ENCODE results near the gene SOHLH1.

SOHLH1 gene

GRCh38 chr9:135683401-135684034 lies 15.8 kb downstream of the SOHLH1 start:
- no peak for TF ChIP-seq CTCF (IDR thresholded peaks at IDR 0.05)
- no peak overlapping the region for H3K27ac ChIP-seq
- H3K4me3 ChIP-seq: no peak overlapping the region
- no peak for DNase-seq (ENCODE audit: low spot score)

DNA sequence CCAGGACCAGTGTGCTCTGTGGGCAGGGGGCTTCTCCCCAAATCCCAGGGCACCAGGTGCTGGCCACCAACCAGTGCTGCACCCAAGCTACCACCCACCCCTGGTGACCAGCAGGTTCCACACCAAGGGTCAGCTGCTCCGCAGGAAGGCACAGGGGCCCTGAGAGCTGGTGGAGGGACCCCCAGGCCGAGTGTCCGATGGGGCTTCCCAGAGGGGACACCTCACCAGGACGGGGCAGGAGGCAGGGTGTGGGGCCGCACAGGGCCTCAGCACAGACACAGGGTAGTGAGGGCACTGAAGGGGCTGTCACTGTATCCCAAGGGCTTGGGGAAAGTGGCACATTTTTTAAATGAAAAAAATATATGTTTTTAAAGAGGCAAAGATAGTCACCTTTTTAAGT lies 18.1 kb downstream of the SOHLH1 start:
- Histone ChIP-seq H3K27ac (no peak overlapping the region), H3K4me3 (no peak overlapping the region)
- TF ChIP-seq CTCF (IDR thresholded peaks at IDR 0.05): no peak
- no peak for DNase-seq (ENCODE audit: low spot score)

DNA sequence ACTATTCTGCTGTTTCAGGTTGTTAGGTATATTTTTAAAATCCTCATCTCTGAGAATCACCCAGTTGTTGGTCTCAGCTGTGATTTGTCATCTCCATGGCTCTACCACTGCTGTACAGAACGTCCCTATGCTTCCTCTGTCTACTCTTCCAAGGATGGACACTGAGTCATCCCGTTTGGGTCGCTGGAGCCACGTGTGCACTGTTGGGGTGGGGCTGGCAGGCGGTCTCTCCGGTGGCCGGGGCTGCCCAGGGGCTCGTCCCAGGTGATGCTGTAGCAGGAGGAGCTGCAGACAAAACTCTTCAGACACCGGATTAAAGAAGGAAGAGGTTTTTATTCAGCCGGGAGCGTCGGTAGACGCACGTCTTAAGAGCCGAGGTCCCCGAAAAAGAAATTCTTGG lies 19.2 kb downstream of the SOHLH1 start:
- DNase-seq (ENCODE audit: low spot score): no peak

GRCh38 chr9:135678236-135679017 lies 20.9 kb downstream of the SOHLH1 start:
- no peak for TF ChIP-seq CTCF (IDR thresholded peaks at IDR 0.05)
- no peak overlapping the region for H3K4me3 ChIP-seq
- DNase-seq (ENCODE audit: low spot score): no peak
- no peak overlapping the region for H3K27ac ChIP-seq

More for the DNA sequence above, 19.2 kb downstream of the SOHLH1 start:
- TF ChIP-seq CTCF (IDR thresholded peaks at IDR 0.05): no peak
- no peak overlapping the region for H3K4me3 ChIP-seq
- no peak overlapping the region for H3K27ac ChIP-seq

DNA sequence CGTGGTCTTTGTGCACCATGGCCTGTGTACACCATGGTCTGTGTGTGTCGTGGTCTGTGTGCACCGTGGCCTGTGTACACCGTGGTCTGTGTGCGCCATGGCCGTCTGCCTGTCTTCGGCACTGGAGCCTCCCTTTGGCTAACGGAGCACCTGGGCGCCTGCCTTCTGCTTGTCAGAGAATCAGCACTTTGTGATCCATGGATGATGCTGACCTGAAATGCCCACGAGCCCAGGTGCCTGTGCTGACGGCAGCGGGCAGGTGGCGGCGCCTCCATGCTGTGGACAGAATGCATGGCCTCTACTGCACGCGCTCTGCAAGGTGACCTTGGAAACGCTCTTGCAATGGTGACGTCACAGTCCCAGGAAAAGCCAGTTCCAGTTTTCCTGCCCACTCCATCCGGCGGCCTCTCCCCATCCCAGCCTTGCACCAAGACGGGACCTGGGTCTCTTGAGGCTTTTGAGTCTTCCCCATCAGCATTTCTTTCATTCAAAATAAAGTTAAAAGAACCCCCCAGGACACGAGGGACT lies 21.6 kb downstream of the SOHLH1 start:
- Histone ChIP-seq H3K4me3 (no peak overlapping the region), H3K27ac (no peak overlapping the region)
- no peak for DNase-seq (ENCODE audit: low spot score)
- TF ChIP-seq CTCF (IDR thresholded peaks at IDR 0.05): no peak

DNA sequence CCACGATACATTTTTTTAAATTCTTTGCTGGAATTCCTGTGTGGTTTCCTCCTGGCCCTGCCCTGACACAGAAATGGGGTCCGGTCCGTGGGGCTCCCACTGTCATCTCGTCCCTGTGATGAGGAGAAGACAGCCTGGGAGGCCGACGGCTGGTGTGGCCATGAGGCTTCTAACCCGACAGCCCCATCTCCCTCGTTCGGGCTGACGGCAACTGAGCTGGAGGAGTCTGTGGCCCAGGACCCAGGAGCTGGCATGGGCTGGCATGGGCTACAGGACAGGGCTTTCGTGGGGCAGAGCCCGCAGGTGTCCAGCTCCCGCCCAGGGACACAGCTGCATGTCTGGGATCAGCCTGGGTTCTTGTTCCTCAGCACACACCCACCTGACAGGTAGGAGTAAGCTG lies 22.4 kb downstream of the SOHLH1 start:
- Histone ChIP-seq H3K4me3 (no peak overlapping the region), H3K27ac (no peak overlapping the region)
- no peak for DNase-seq (ENCODE audit: low spot score)
- TF ChIP-seq CTCF (IDR thresholded peaks at IDR 0.05): no peak

DNA sequence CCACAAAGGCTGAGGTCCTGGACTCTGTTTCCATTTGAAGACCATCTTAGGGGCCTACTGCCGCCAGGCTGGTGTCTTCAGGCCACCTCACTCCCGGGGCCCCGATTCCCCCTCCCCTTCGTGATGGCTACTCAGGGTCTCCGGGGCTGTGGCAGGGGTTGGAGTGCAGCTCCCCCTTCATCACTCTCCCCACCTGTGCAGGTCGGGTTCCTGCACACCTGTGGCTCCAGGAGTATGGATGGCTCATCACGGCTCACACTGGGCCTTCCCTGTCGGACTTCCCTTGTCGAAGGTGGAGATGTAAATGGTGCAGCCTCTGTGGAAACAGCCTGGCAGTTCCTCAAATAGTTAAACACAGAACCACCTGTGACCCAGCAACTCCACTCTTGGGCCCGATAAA lies 24.3 kb downstream of the SOHLH1 start:
- Histone ChIP-seq H3K27ac (no peak overlapping the region), H3K4me3 (no peak overlapping the region)
- no peak for DNase-seq (ENCODE audit: low spot score)
- no peak for TF ChIP-seq CTCF (IDR thresholded peaks at IDR 0.05)
